K562 (cell line): ENCODE data around the gene MINDY4. TPM values are rescaled to one million over a fixed set of nuclear protein-coding genes. Genes with fewer than 3 reads are reported as not detected.

Experiments used
- ATAC-seq: fragments of 200-7000 bp; cut with Tn5 transposase; 3 replicates; pipeline ENCODE4 v1.9.1; 2020; ENCODE audit warnings: moderate library complexity
- BruUV-seq: library from RNA; stranded (reverse); fragments of 400-500 nt; replicated peaks from 2 replicates; lab custom pipeline; 2021; lab: Mats Ljungman, UMichigan
- CTCF ChIA-PET: fragments of 300-600 bp; formaldehyde crosslinking; extraction: SDS; loops from one replicate; lab custom pipeline; 2021; ENCODE audit warnings: low intra/inter-chr PET ratio; lab: Yijun Ruan, JAX
- POLR2A ChIA-PET: fragments of 300-600, 350-650 bp; sonication (Branson Sonifier 250); formaldehyde crosslinking; extraction: SDS; loops from one replicate; lab custom pipeline; 2021; ENCODE audit warnings: antibody characterized with exemption, inconsistent platforms; lab: Yijun Ruan, JAX
- DNase-seq, 4 experiments: peaks; one replicate each; pipeline versions ENCODE4 v3.0.0 to v3.0.0-alpha.2; 2011 to 2018; ENCODE audit warnings: low spot score in 3 of 4, mixed read lengths in 3 of 4; ENCODE audit errors: extremely low read depth in 1 of 4
- FAIRE-seq: peaks from 2 replicates; lab custom pipeline; 2011; peaks lifted over from hg19 to GRCh38; lab: Jason Lieb, UNC
- H2AFZ ChIP-seq: 2 replicates; pipeline ENCODE4 v1.6.0; 2011; ENCODE audit warnings: low read depth, low read length, control low read depth, inconsistent platforms
- H3K27ac ChIP-seq: fragments of 200-600 bp; 3 replicates; pipeline ENCODE4 v1.8.0; 2011; ENCODE audit warnings: low read depth, mild to moderate bottlenecking, control low read depth, inconsistent platforms, low read length, moderate library complexity, mixed read lengths; ENCODE audit errors: extremely low read depth
- H3K27me3 ChIP-seq, 2 experiments: fragments of 300-600 bp in 1 of 2; 2 replicates in 1 of 2; 3 replicates in 1 of 2; pipeline versions ENCODE4 v1.6.0 to v1.8.0; 2011; ENCODE audit warnings: inconsistent platforms in 2 of 2, low read length in 2 of 2, mild to moderate bottlenecking in 1 of 2, mixed read lengths in 1 of 2, moderate library complexity in 1 of 2; ENCODE audit not compliant: control insufficient read depth in 2 of 2, insufficient read depth in 2 of 2
- H3K36me3 ChIP-seq: fragments of 300-600 bp; 3 replicates; pipeline ENCODE4 v1.8.0; 2011; ENCODE audit warnings: mild to moderate bottlenecking, low read length, inconsistent platforms; ENCODE audit not compliant: control insufficient read depth, insufficient read depth
- H3K4me1 ChIP-seq, 2 experiments: fragments of 200-600 bp in 1 of 2; replicated peaks in 1 of 2; 2 replicates in 1 of 2; 3 replicates in 1 of 2; pipeline versions ENCODE4 v1.5.1 to v1.8.0; 2011; ENCODE audit warnings: inconsistent platforms in 2 of 2, low read length in 2 of 2, mild to moderate bottlenecking in 1 of 2, mixed read lengths in 1 of 2, moderate library complexity in 1 of 2; ENCODE audit not compliant: control insufficient read depth in 2 of 2, insufficient read depth in 2 of 2
- H3K4me2 ChIP-seq: 2 replicates; pipeline ENCODE4 v1.6.1; 2011; ENCODE audit warnings: low read length, control low read depth, inconsistent platforms, mixed read lengths; ENCODE audit not compliant: insufficient read depth
- H3K4me3 ChIP-seq: fragments of 200-600 bp; sonication (generic), shearing (Covaris generic); 2 replicates; pipeline ENCODE4 v1.5.1; 2016; ENCODE audit warnings: control low read depth, inconsistent platforms
- H3K79me2 ChIP-seq: fragments of 200-600 bp; 3 replicates; pipeline ENCODE4 v1.8.0; 2011; ENCODE audit warnings: low read length, inconsistent platforms; ENCODE audit not compliant: control insufficient read depth, insufficient read depth
- H3K9ac ChIP-seq, 2 experiments: 2 replicates each; pipeline versions ENCODE4 v1.6.0 to v1.6.1; 2011; ENCODE audit warnings: low read depth in 2 of 2, low read length in 2 of 2, control low read depth in 1 of 2, inconsistent platforms in 1 of 2, mild to moderate bottlenecking in 1 of 2, mixed read lengths in 1 of 2; ENCODE audit not compliant: insufficient read depth in 1 of 2
- H3K9me1 ChIP-seq: one replicate; pipeline ENCODE4 v1.6.0; 2011; ENCODE audit warnings: inconsistent platforms, mild to moderate bottlenecking, low read length, moderate library complexity; ENCODE audit not compliant: control insufficient read depth, insufficient read depth
- H3K9me3 ChIP-seq: replicated peaks from 2 replicates; pipeline ENCODE4 v1.5.1; 2011; ENCODE audit warnings: low read depth, low read length, inconsistent platforms; ENCODE audit not compliant: control insufficient read depth, insufficient read depth
- H4K20me1 ChIP-seq: replicated peaks from 2 replicates; pipeline ENCODE4 v1.6.1; 2011; ENCODE audit warnings: low read length, inconsistent platforms, mixed read lengths; ENCODE audit not compliant: control insufficient read depth, insufficient read depth
- DDX20 ChIP-seq: fragments of 450-650 bp; IDR thresholded peaks from 2 replicates; pipeline ENCODE4 v1.6.1; 2016; ENCODE audit warnings: missing genetic modification characterization, low read depth, mild to moderate bottlenecking, missing compliant biosample characterization, moderate library complexity
- DPF2 ChIP-seq: fragments of 450-650 bp; IDR thresholded peaks from 2 replicates; pipeline ENCODE4 v1.6.1; 2016
- ESRRB ChIP-seq: fragments of 250-450 bp; sonication (Bioruptor Pico); IDR thresholded peaks from 2 replicates; pipeline ENCODE4 v1.5.0; 2020; ENCODE audit warnings: mild to moderate bottlenecking, moderate library complexity, borderline replicate concordance
- ETV1 ChIP-seq: fragments of 450-650 bp; conservative IDR thresholded peaks from 2 replicates; pipeline ENCODE4 v1.6.1; 2016; ENCODE audit warnings: missing genetic modification characterization, control low read depth, low read depth, missing compliant biosample characterization
- GABPA ChIP-seq: fragments of 200-800 bp; sonication (Bioruptor generic); conservative IDR thresholded peaks from 2 replicates; pipeline ENCODE4 v1.6.1; 2016; ENCODE audit warnings: low read depth, missing genetic modification characterization, missing compliant biosample characterization
- GTF2E2 ChIP-seq: fragments of 200-800 bp; sonication (Bioruptor generic); IDR thresholded peaks from 2 replicates; pipeline ENCODE4 v1.6.1; 2016; ENCODE audit warnings: missing genetic modification characterization, missing compliant biosample characterization
- KDM5B ChIP-seq: fragments of 200-600 bp; sonication (generic); IDR thresholded peaks from 2 replicates; pipeline ENCODE4 v1.6.1; 2012; ENCODE audit warnings: low read depth, mild to moderate bottlenecking, moderate library complexity, low read length, control low read depth, inconsistent platforms; ENCODE audit not compliant: insufficient replicate concordance
- MAZ ChIP-seq, 2 experiments: fragments of 450-650 bp in 1 of 2; sonication (generic) in 1 of 2; formaldehyde crosslinking; IDR thresholded peaks in 1 of 2; conservative IDR thresholded peaks in 1 of 2; 2 replicates each; pipeline versions ENCODE4 v1.4.0 to v1.5.0; 2020; ENCODE audit warnings: mild to moderate bottlenecking in 1 of 2, missing genetic modification reagents in 1 of 2
- NONO ChIP-seq, 2 experiments: fragments of 200-400 bp in 1 of 2; fragments of 450-650 bp in 1 of 2; formaldehyde crosslinking in 1 of 2; IDR thresholded peaks; 2 replicates each; pipeline ENCODE4 v1.6.1; 2017; ENCODE audit warnings: low read depth in 2 of 2, mild to moderate bottlenecking in 2 of 2, moderate library complexity in 2 of 2, low read length in 1 of 2
- POU5F1 ChIP-seq: fragments of 150-350 bp; IDR thresholded peaks from 2 replicates; pipeline ENCODE4 v1.6.1; 2014; ENCODE audit warnings: borderline replicate concordance, low read length, low read depth, mild to moderate bottlenecking; ENCODE audit not compliant: partially characterized antibody
- PRPF4 ChIP-seq: fragments of 200-400 bp; formaldehyde crosslinking; IDR thresholded peaks from one replicate; pipeline ENCODE4 v1.6.1; 2017; ENCODE audit warnings: low read length, low read depth, mild to moderate bottlenecking; ENCODE audit not compliant: insufficient read depth, poor library complexity, severe bottlenecking
- SPI1 ChIP-seq: IDR thresholded peaks from 2 replicates; pipeline ENCODE4 v1.6.1; 2011; ENCODE audit warnings: low read depth, low read length, control low read depth, borderline replicate concordance
- ZNF253 ChIP-seq: fragments of 250-450 bp; sonication (Bioruptor Pico); conservative IDR thresholded peaks from 2 replicates; pipeline ENCODE4 v1.6.1; 2021; ENCODE audit warnings: mild to moderate bottlenecking
- ZNF696 ChIP-seq: fragments of 250-450 bp; sonication (Bioruptor Pico); conservative IDR thresholded peaks from 2 replicates; pipeline ENCODE4 v1.4.0; 2020; ENCODE audit warnings: mild to moderate bottlenecking, moderate library complexity
- WGBS: fragments of 100-300 bp; shearing (Covaris generic); methylation state at CpG from one replicate; pipeline ENCODE4 v1.1.6; 2016; ENCODE audit warnings: low coverage, mixed read lengths; ENCODE audit not compliant: insufficient coverage; ENCODE audit errors: missing lambda C conversion rate; 5-methylcytosine and 5-hydroxymethylcytosine counted together
- in situ Hi-C: fragments of 300-500 bp; cut with MboI; formaldehyde crosslinking; loops from 4 replicates; pipeline ENCODE4 v1.15.0; 2018; ENCODE audit warnings: inconsistent platforms, mixed read lengths
- intact Hi-C: fragments of 100-400 bp; cut with micrococcal nuclease; formaldehyde crosslinking; loops from 2 replicates; pipeline ENCODE4 v1.14.2; 2022
- polyA plus RNA-seq, 8 experiments: library from polyadenylated mRNA; depleted of rRNA in 4 of 8; stranded (reverse) in 5 of 8; unstranded in 3 of 8; fragments of >200 nt; fragmentation: Nextera tagmentation in 2 of 8; fragmentation: Illumina TruSeq in 1 of 8; extraction: Ambion mirVana in 2 of 8; extraction: Trizol in 1 of 8; gene quantifications; 2 replicates each; pipeline versions ENCODE4 v1.2.1 to v1.2.3, GENCODE V29; 2011 to 2014; ENCODE audit warnings: inconsistent platforms in 1 of 8, missing spikeins in 1 of 8
- total RNA-seq, 7 experiments: library from RNA; depleted of rRNA in 6 of 7; stranded (reverse); fragments of >200 nt in 6 of 7; fragmentation: Illumina TruSeq in 2 of 7; extraction: Trizol in 2 of 7; gene quantifications; 2 replicates each; pipeline versions ENCODE4 v1.2.1 to v1.2.3, GENCODE V29; 2011 to 2021; ENCODE audit warnings: low replicate concordance in 1 of 7
- TF ChIP-seq, protein P1 (sequence below): sonication (generic); formaldehyde crosslinking; IDR thresholded peaks from 2 replicates; pipeline ENCODE4 v1.9.0; 2022; ENCODE audit warnings: mild to moderate bottlenecking, missing genetic modification reagents
- TF ChIP-seq, protein P2 (sequence below): fragments of 250-450 bp; sonication (Bioruptor Pico); IDR thresholded peaks from 2 replicates; pipeline ENCODE4 v1.5.0; 2021
- TF ChIP-seq, protein P3 (sequence below), 2 experiments: fragments of 250-450 bp in 1 of 2; fragments of 450-650 bp in 1 of 2; sonication (Bioruptor Pico) in 1 of 2; IDR thresholded peaks; 2 replicates each; pipeline versions ENCODE4 v1.6.1 to v1.8.0; 2016 to 2021; ENCODE audit warnings: mild to moderate bottlenecking in 2 of 2, moderate library complexity in 2 of 2, missing compliant biosample characterization in 1 of 2, missing genetic modification characterization in 1 of 2
- TF ChIP-seq, protein P4 (sequence below): fragments of 250-450 bp; sonication (Bioruptor Pico); IDR thresholded peaks from 2 replicates; pipeline ENCODE4 v1.4.0; 2020

Gene MINDY4
- total and polyA plus RNA-seq, 9 of the 15 experiments (the other 6 are each of a cell fraction or from before 2014, with no cell fraction given), result 2.1 to 16.7 (median 11.0) TPM

DNA sequence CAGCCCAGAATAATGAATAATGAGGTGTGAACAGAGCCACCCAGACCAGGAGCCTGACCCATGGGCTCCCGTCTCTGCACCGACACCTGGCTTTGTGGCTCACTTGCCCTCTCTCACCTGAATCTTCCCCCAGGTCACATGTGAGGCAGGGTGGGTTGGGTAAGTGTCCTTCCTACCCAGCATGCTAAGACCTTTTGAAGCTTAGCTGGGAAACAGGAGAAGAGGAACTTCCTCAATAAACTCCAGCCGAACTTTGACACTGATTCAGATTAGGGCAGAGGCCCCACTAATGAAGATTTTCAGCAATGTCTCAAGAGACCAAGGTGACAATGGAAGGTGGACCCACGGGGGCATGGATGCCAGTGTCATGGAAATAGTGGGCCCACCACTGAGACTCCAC, 93.9 kb downstream of the MINDY4 start:
- TF ChIP-seq, protein P1, sequence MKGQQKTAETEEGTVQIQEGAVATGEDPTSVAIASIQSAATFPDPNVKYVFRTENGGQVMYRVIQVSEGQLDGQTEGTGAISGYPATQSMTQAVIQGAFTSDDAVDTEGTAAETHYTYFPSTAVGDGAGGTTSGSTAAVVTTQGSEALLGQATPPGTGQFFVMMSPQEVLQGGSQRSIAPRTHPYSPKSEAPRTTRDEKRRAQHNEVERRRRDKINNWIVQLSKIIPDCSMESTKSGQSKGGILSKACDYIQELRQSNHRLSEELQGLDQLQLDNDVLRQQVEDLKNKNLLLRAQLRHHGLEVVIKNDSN (CRISPR knock-in tag), result no peak
- TF ChIP-seq PRPF4, result no peak
- TF ChIP-seq KDM5B, result no peak
- TF ChIP-seq NONO (IDR thresholded peaks at IDR 0.05; ENCODE audit: low read depth in 2 of 2, low read length in 1 of 2), result no peak
- TF ChIP-seq, protein P2, sequence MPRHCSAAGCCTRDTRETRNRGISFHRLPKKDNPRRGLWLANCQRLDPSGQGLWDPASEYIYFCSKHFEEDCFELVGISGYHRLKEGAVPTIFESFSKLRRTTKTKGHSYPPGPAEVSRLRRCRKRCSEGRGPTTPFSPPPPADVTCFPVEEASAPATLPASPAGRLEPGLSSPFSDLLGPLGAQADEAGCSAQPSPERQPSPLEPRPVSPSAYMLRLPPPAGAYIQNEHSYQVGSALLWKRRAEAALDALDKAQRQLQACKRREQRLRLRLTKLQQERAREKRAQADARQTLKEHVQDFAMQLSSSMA (CRISPR knock-in tag), result no peak
- no peak for TF ChIP-seq GABPA
- TF ChIP-seq, protein P3, sequence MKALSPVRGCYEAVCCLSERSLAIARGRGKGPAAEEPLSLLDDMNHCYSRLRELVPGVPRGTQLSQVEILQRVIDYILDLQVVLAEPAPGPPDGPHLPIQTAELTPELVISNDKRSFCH (CRISPR knock-in tag; IDR thresholded peaks at IDR 0.05), result no peak
- TF ChIP-seq, protein P3 (tag; IDR thresholded peaks at IDR 0.05), result no peak
- TF ChIP-seq MAZ (CRISPR knock-in tag; conservative IDR thresholded peaks at IDR 0.05 in 1 of 2, IDR thresholded peaks at IDR 0.05 in 1 of 2), result no peak
- TF ChIP-seq, protein P4, sequence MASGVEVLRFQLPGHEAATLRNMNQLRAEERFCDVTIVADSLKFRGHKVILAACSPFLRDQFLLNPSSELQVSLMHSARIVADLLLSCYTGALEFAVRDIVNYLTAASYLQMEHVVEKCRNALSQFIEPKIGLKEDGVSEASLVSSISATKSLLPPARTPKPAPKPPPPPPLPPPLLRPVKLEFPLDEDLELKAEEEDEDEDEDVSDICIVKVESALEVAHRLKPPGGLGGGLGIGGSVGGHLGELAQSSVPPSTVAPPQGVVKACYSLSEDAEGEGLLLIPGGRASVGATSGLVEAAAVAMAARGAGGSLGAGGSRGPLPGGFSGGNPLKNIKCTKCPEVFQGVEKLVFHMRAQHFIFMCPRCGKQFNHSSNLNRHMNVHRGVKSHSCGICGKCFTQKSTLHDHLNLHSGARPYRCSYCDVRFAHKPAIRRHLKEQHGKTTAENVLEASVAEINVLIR, result no peak
- TF ChIP-seq ESRRB (CRISPR knock-in tag), result no peak
- TF ChIP-seq POU5F1, result no peak
- no peak for TF ChIP-seq ZNF253
- TF ChIP-seq DPF2, result no peak
- no peak for TF ChIP-seq ETV1 (tag)
- no peak for TF ChIP-seq ZNF696 (CRISPR knock-in tag)
- TF ChIP-seq GTF2E2 (tag), result no peak
- no peak for TF ChIP-seq SPI1
- TF ChIP-seq DDX20 (tag), result no peak
- WGBS, result 0% methylated on average over 2 of the region's 4 CpGs
- FAIRE-seq (no peak), DNase-seq (no peak), ATAC-seq (no peak)
- H3K9me1 ChIP-seq, result no peaks in the 10 kb centered on the region
- peaks cover 2 to 5% of the 10 kb centered on the region in 2 experiments; a peak in 2 of 5 replicates for H3K4me1 ChIP-seq
- POLR2A ChIA-PET, result interaction anchor here (0.6 to 2.1 kb wide), 3 partner anchors 13 to 45 kb away, joined by 3 to 11 read pairs (median 3); no protein-coding TSS in a partner anchor
- H2AFZ ChIP-seq, result no peak overlapping the region
- no peak overlapping the region for H3K4me2 ChIP-seq
- in situ Hi-C loops, result no loop called here
- intact Hi-C loops, result no loop called here
- 0 out of 4 replicates have a peak overlapping the region, but pooled peaks of 1 of the 2 experiments have one; percentile 48 for H3K9ac ChIP-seq
- no peak overlapping the region for H3K4me3 ChIP-seq
- H3K27ac ChIP-seq, result no peak overlapping the region
- BruUV-seq, result no TSS peak
- no peaks in the 10 kb centered on the region for H3K79me2 ChIP-seq
- H4K20me1 ChIP-seq, result no peaks in the 10 kb centered on the region; the same call in 1 of the 2 replicates
- no peaks in the 10 kb centered on the region for H3K27me3 ChIP-seq
- H3K9me3 ChIP-seq, result no peaks in the 10 kb centered on the region
- CTCF ChIA-PET, result no interaction called here
- H3K36me3 ChIP-seq, result no peaks in the 10 kb centered on the region
